WTC11 (cell line): ENCODE measurements around the gene PIM1. TPM values are rescaled to one million over a fixed set of nuclear protein-coding genes. Genes with fewer than 3 reads are reported as not detected.

Source experiments
- ATAC-seq: fragments of 200-7000 bp; cut with Tn5 transposase; 2 replicates; pipeline ENCODE4 v1.10.0; 2021; ENCODE audit warnings: mild to moderate bottlenecking, moderate library complexity
- CTCF ChIA-PET: fragments of 300-600 bp; sonication (Branson Sonifier 250); formaldehyde crosslinking; loops from one replicate; lab custom pipeline; 2021; ENCODE audit warnings: antibody characterized with exemption; lab: Charles Lee
- POLR2A ChIA-PET: fragments of 350-600 bp; sonication (Branson Sonifier 250); formaldehyde crosslinking; loops from one replicate; lab custom pipeline; 2021; ENCODE audit warnings: antibody characterized with exemption; lab: Charles Lee
- DNase-seq: peaks from one replicate; pipeline ENCODE4 v3.0.0; 2021; ENCODE audit warnings: low spot score
- H3K27ac Mint-ChIP-seq: 2 replicates; pipeline ENCODE4 v1.8.0; 2021; ENCODE audit warnings: mixed read lengths
- H3K27me3 Mint-ChIP-seq: 2 replicates; pipeline ENCODE4 v1.8.0; 2021; ENCODE audit warnings: low read depth, mild to moderate bottlenecking, moderate library complexity, mixed read lengths
- H3K36me3 Mint-ChIP-seq: 2 replicates; pipeline ENCODE4 v1.8.0; 2021; ENCODE audit warnings: mixed read lengths
- H3K4me1 Mint-ChIP-seq: 2 replicates; pipeline ENCODE4 v1.8.0; 2022; ENCODE audit warnings: mixed read lengths
- H3K4me3 Mint-ChIP-seq: 2 replicates; pipeline ENCODE4 v1.8.0; 2021; ENCODE audit warnings: mild to moderate bottlenecking, moderate library complexity, mixed read lengths
- H3K9me3 Mint-ChIP-seq: 2 replicates; pipeline ENCODE4 v1.8.0; 2021; ENCODE audit warnings: mixed read lengths
- CREM ChIP-seq: sonication (generic); formaldehyde crosslinking; IDR thresholded peaks from 2 replicates; pipeline ENCODE4 v1.8.1; 2022; ENCODE audit warnings: mild to moderate bottlenecking, missing genetic modification reagents, moderate library complexity
- E2F4 ChIP-seq: sonication (generic); formaldehyde crosslinking; IDR thresholded peaks from 2 replicates; pipeline ENCODE4 v1.8.1; 2022; ENCODE audit warnings: low read depth, mild to moderate bottlenecking, moderate library complexity, missing genetic modification reagents, borderline replicate concordance
- ESRRA ChIP-seq: sonication (generic); formaldehyde crosslinking; IDR thresholded peaks from 2 replicates; pipeline ENCODE4 v1.8.1; 2022; ENCODE audit warnings: mild to moderate bottlenecking, missing genetic modification reagents, borderline replicate concordance
- FOXP1 ChIP-seq: sonication (generic); formaldehyde crosslinking; IDR thresholded peaks from 2 replicates; pipeline ENCODE4 v1.8.0; 2022; ENCODE audit warnings: missing genetic modification reagents, mild to moderate bottlenecking, moderate library complexity, borderline replicate concordance
- MXD4 ChIP-seq: fragments of 250-450 bp; sonication (Bioruptor Pico); IDR thresholded peaks from 2 replicates; pipeline ENCODE4 v1.8.0; 2021; ENCODE audit warnings: mild to moderate bottlenecking, moderate library complexity, borderline replicate concordance
- NFYB ChIP-seq: sonication (generic); formaldehyde crosslinking; conservative IDR thresholded peaks from 2 replicates; pipeline ENCODE4 v1.8.0; 2022; ENCODE audit warnings: low read depth, missing genetic modification reagents
- NR2C2 ChIP-seq: sonication (generic); formaldehyde crosslinking; IDR thresholded peaks from 2 replicates; pipeline ENCODE4 v1.8.0; 2022; ENCODE audit warnings: mild to moderate bottlenecking, missing genetic modification reagents
- PRRX2 ChIP-seq: fragments of 250-450 bp; sonication (Bioruptor Pico); IDR thresholded peaks from 2 replicates; pipeline ENCODE4 v1.8.0; 2021; ENCODE audit warnings: mild to moderate bottlenecking
- SMAD4 ChIP-seq: sonication (generic); formaldehyde crosslinking; IDR thresholded peaks from 2 replicates; pipeline ENCODE4 v1.8.0; 2022; ENCODE audit warnings: mild to moderate bottlenecking, missing genetic modification reagents
- TEAD1 ChIP-seq: sonication (generic); formaldehyde crosslinking; IDR thresholded peaks from 2 replicates; pipeline ENCODE4 v1.8.0; 2022; ENCODE audit warnings: mild to moderate bottlenecking, missing genetic modification reagents
- TEAD4 ChIP-seq: sonication (generic); formaldehyde crosslinking; IDR thresholded peaks from 2 replicates; pipeline ENCODE4 v1.8.0; 2022; ENCODE audit warnings: mild to moderate bottlenecking, missing genetic modification reagents
- ZNF416 ChIP-seq: fragments of 250-450 bp; sonication (Bioruptor Pico); IDR thresholded peaks from 2 replicates; pipeline ENCODE4 v1.9.0; 2021; ENCODE audit warnings: mild to moderate bottlenecking, inconsistent platforms
- ZNF671 ChIP-seq: fragments of 250-450 bp; sonication (Bioruptor Pico); IDR thresholded peaks from 2 replicates; pipeline ENCODE4 v1.8.0; 2021; ENCODE audit warnings: mild to moderate bottlenecking
- total RNA-seq: library from RNA; stranded (reverse); gene quantifications from 3 replicates; pipeline ENCODE4 v1.2.3, GENCODE V29; 2021
- TF ChIP-seq, protein P1 (sequence below): sonication (generic); formaldehyde crosslinking; IDR thresholded peaks from 2 replicates; pipeline ENCODE4 v1.8.1; 2023; ENCODE audit warnings: mild to moderate bottlenecking, missing genetic modification reagents
- TF ChIP-seq, protein P2 (sequence below): fragments of 250-450 bp; sonication (Bioruptor Pico); IDR thresholded peaks from 2 replicates; pipeline ENCODE4 v2.1.2; 2022; ENCODE audit warnings: mild to moderate bottlenecking, moderate library complexity
- TF ChIP-seq, protein P3 (sequence below): sonication (generic); formaldehyde crosslinking; conservative IDR thresholded peaks from 2 replicates; pipeline ENCODE4 v1.8.1; 2023; ENCODE audit warnings: mild to moderate bottlenecking, low read depth, missing genetic modification reagents, moderate library complexity
- TF ChIP-seq, protein P4 (sequence below): sonication (generic); formaldehyde crosslinking; IDR thresholded peaks from 2 replicates; pipeline ENCODE4 v1.8.1; 2023; ENCODE audit warnings: mild to moderate bottlenecking, missing genetic modification reagents, moderate library complexity

PIM1 gene
- total RNA-seq, 1 experiment from 2014 or later: 64.7 TPM

- Mint-ChIP-seq H3K27me3 (no peaks in the 10 kb centered on the region), H3K9me3 (no peaks in the 10 kb centered on the region)
Observed at GRCh38 chr6:37176268-37177076, 6.5 kb downstream of the PIM1 start.

DNA sequence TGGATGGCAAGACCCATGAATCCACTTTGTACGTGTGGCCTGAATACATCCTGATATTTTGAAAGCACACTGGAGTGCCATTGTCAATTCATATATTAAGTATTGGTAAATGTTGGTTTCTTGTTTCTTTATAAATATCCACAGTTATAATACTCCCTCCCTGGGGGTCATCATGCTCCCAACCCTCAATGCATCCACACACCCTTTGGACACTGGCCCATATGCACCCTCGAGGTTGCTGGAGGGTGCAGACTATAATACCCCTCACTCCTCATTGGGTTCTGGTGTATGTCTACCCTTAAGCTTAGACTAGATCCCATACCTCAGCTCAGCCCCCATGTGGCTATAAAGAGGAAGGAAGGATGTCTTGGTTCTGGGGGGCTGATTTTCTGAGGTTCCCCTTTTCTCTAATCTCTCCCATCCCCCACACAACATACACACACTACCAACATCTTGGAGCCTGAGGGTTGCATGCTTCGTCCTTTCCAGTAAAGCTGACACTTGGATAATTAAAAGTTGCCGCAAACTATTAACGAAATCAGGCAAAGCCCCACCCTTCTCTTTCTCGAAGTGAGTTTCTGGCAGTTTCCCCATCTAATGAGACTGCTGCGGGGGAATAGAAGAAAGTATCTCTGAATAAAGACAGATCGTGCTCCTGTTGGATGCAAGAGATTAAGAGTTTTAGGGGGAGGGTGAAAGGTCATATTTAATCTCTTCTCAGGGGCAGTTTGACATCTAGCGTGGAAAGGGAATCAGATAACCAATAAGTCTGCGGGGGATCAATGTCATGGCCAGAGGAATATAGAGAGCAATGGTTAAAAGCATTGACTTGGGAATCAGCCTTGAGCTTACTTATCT lies 7.4 kb downstream of the PIM1 start:
- Mint-ChIP-seq H3K27ac (no peak overlapping the region), H3K4me3 (no peak overlapping the region), H3K27me3 (no peaks in the 10 kb centered on the region), H3K4me1 (peaks cover 30% of the 10 kb centered on the region), H3K36me3 (peaks cover 33% of the 10 kb centered on the region), H3K9me3 (no peaks in the 10 kb centered on the region)
- CTCF ChIA-PET: interaction anchor here (0.6 to 1.6 kb wide), 8 partner anchors 33 to 159 kb away, joined by 3 to 5 read pairs (median 4); no protein-coding TSS in a partner anchor
- TF ChIP-seq, protein P1, sequence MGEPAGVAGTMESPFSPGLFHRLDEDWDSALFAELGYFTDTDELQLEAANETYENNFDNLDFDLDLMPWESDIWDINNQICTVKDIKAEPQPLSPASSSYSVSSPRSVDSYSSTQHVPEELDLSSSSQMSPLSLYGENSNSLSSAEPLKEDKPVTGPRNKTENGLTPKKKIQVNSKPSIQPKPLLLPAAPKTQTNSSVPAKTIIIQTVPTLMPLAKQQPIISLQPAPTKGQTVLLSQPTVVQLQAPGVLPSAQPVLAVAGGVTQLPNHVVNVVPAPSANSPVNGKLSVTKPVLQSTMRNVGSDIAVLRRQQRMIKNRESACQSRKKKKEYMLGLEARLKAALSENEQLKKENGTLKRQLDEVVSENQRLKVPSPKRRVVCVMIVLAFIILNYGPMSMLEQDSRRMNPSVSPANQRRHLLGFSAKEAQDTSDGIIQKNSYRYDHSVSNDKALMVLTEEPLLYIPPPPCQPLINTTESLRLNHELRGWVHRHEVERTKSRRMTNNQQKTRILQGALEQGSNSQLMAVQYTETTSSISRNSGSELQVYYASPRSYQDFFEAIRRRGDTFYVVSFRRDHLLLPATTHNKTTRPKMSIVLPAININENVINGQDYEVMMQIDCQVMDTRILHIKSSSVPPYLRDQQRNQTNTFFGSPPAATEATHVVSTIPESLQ (CRISPR knock-in tag): no peak
- TF ChIP-seq FOXP1 (CRISPR knock-in tag): no peak
- no peak for TF ChIP-seq SMAD4 (CRISPR knock-in tag)
- TF ChIP-seq, protein P2, sequence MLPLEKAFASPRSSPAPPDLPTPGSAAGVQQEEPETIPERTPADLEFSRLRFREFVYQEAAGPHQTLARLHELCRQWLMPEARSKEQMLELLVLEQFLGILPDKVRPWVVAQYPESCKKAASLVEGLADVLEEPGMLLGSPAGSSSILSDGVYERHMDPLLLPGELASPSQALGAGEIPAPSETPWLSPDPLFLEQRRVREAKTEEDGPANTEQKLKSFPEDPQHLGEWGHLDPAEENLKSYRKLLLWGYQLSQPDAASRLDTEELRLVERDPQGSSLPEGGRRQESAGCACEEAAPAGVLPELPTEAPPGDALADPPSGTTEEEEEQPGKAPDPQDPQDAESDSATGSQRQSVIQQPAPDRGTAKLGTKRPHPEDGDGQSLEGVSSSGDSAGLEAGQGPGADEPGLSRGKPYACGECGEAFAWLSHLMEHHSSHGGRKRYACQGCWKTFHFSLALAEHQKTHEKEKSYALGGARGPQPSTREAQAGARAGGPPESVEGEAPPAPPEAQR (CRISPR knock-in tag): no peak
- no peak for TF ChIP-seq TEAD1 (CRISPR knock-in tag)
- TF ChIP-seq E2F4: no peak
- no peak for TF ChIP-seq TEAD4
- TF ChIP-seq NFYB (CRISPR knock-in tag): no peak
- no peak for TF ChIP-seq ESRRA (CRISPR knock-in tag)
- TF ChIP-seq NR2C2 (CRISPR knock-in tag): no peak
- TF ChIP-seq, protein P3, sequence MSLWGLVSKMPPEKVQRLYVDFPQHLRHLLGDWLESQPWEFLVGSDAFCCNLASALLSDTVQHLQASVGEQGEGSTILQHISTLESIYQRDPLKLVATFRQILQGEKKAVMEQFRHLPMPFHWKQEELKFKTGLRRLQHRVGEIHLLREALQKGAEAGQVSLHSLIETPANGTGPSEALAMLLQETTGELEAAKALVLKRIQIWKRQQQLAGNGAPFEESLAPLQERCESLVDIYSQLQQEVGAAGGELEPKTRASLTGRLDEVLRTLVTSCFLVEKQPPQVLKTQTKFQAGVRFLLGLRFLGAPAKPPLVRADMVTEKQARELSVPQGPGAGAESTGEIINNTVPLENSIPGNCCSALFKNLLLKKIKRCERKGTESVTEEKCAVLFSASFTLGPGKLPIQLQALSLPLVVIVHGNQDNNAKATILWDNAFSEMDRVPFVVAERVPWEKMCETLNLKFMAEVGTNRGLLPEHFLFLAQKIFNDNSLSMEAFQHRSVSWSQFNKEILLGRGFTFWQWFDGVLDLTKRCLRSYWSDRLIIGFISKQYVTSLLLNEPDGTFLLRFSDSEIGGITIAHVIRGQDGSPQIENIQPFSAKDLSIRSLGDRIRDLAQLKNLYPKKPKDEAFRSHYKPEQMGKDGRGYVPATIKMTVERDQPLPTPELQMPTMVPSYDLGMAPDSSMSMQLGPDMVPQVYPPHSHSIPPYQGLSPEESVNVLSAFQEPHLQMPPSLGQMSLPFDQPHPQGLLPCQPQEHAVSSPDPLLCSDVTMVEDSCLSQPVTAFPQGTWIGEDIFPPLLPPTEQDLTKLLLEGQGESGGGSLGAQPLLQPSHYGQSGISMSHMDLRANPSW (CRISPR knock-in tag): no peak
- TF ChIP-seq CREM (CRISPR knock-in tag): no peak
- TF ChIP-seq ZNF671 (CRISPR knock-in tag): no peak
- no peak for TF ChIP-seq ZNF416 (CRISPR knock-in tag)
- TF ChIP-seq MXD4: no peak
- no peak for TF ChIP-seq PRRX2
- peak; percentile 52 for ATAC-seq
- DNase-seq: no peak
- POLR2A ChIA-PET: interaction anchor here (0.6 to 0.9 kb wide), 2 partner anchors 38 to 112 kb away, joined by 3 to 7 read pairs; no protein-coding TSS in a partner anchor

More at GRCh38 chr6:37176268-37177076, 6.5 kb downstream of the PIM1 start:
- Mint-ChIP-seq H3K36me3 (peaks cover 41% of the 10 kb centered on the region), H3K4me3 (no peak overlapping the region)
- no peak for DNase-seq
- TF ChIP-seq, protein P4, sequence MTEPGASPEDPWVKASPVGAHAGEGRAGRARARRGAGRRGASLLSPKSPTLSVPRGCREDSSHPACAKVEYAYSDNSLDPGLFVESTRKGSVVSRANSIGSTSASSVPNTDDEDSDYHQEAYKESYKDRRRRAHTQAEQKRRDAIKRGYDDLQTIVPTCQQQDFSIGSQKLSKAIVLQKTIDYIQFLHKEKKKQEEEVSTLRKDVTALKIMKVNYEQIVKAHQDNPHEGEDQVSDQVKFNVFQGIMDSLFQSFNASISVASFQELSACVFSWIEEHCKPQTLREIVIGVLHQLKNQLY: no peak
- TF ChIP-seq ZNF671 (CRISPR knock-in tag): 0 out of 2 replicates have a peak, but pooled peaks have one; percentile 18
- TF ChIP-seq, all 79 proteins: peak for 1
- peak; percentile 14; the same call in 1 of the 2 replicates for ATAC-seq
- ChIA-PET CTCF (interaction anchor here (0.7 to 1.6 kb wide), 11 partner anchors 12 to 178 kb away, joined by 3 to 5 read pairs (median 4); no protein-coding TSS in a partner anchor), POLR2A (interaction anchor here (0.6 to 0.9 kb wide), 3 partner anchors 37 to 121 kb away, joined by 3 to 4 read pairs (median 3); no protein-coding TSS in a partner anchor)
- H3K4me1 Mint-ChIP-seq: peaks cover 32% of the 10 kb centered on the region
- H3K27ac Mint-ChIP-seq: no peak overlapping the region
